PC-3 (cell line): ENCODE results near the gene TRMT2A. TPM values are rescaled to one million over a fixed set of nuclear protein-coding genes. Genes with fewer than 3 reads are reported as not detected.

Source experiments
- ATAC-seq: fragments of 200-7000 bp; cut with Tn5 transposase; 2 replicates; pipeline ENCODE4 v1.9.1; 2020; ENCODE audit warnings: mild to moderate bottlenecking, moderate library complexity
- BruUV-seq: library from RNA; stranded (reverse); fragments of 400-500 nt; replicated peaks from 2 replicates; lab custom pipeline; 2021; lab: Mats Ljungman, UMichigan
- CTCF ChIA-PET: fragments of 300-600 bp; sonication (Branson Sonifier 250); formaldehyde crosslinking; loops from one replicate; lab custom pipeline; 2022; ENCODE audit warnings: antibody characterized with exemption; lab: Charles Lee
- POLR2A ChIA-PET: fragments of 300-600 bp; sonication (Branson Sonifier 250); formaldehyde crosslinking; loops from one replicate; lab custom pipeline; 2022; ENCODE audit warnings: antibody characterized with exemption; ENCODE audit not compliant: unreplicated experiment; lab: Charles Lee
- DNase-seq: peaks from one replicate; pipeline ENCODE4 v3.0.0-alpha.2; 2015
- H2AFZ ChIP-seq: fragments of 300-600 bp; sonication (generic); 2 replicates; pipeline ENCODE4 v1.6.0; 2016; ENCODE audit warnings: antibody characterized with exemption, low read length
- H3F3A ChIP-seq: fragments of 300-600 bp; sonication (generic); one replicate; pipeline ENCODE4 v1.6.0; 2017; ENCODE audit warnings: antibody characterized with exemption, low read length, control low read depth, mild to moderate bottlenecking; ENCODE audit not compliant: unreplicated experiment
- H3K27ac ChIP-seq: fragments of 300-600 bp; sonication (generic); 2 replicates; pipeline ENCODE4 v1.5.1; 2016; ENCODE audit warnings: mild to moderate bottlenecking, low read length
- H3K27me3 ChIP-seq: fragments of 300-600 bp; sonication (generic); 2 replicates; pipeline ENCODE4 v1.6.1; 2016; ENCODE audit warnings: low read length, mixed read lengths
- H3K36me3 ChIP-seq: fragments of 300-600 bp; sonication (generic); 2 replicates; pipeline ENCODE4 v1.6.1; 2016; ENCODE audit warnings: low read depth, mixed run types, low read length, mixed read lengths
- H3K4me1 ChIP-seq: fragments of 300-600 bp; sonication (generic); 2 replicates; pipeline ENCODE4 v1.5.1; 2016; ENCODE audit warnings: low read length; ENCODE audit not compliant: insufficient read depth
- H3K4me2 ChIP-seq: fragments of 300-600 bp; sonication (generic); 2 replicates; pipeline ENCODE4 v1.6.0; 2016; ENCODE audit warnings: low read length
- H3K4me3 ChIP-seq: fragments of 300-600 bp; sonication (generic); 2 replicates; pipeline ENCODE4 v1.5.1; 2016; ENCODE audit warnings: mild to moderate bottlenecking, low read length, mixed read lengths
- H3K79me2 ChIP-seq: fragments of 300-600 bp; sonication (generic); 2 replicates; pipeline ENCODE4 v1.6.1; 2017; ENCODE audit warnings: low read length, mixed read lengths
- H3K9ac ChIP-seq: fragments of 300-600 bp; sonication (generic); 2 replicates; pipeline ENCODE4 v1.6.0; 2016; ENCODE audit warnings: mild to moderate bottlenecking, low read length
- H3K9me2 ChIP-seq: fragments of 300-600 bp; sonication (generic); replicated peaks from 2 replicates; pipeline ENCODE4 v1.6.1; 2016; ENCODE audit warnings: mixed run types, low read length, mixed read lengths
- H3K9me3 ChIP-seq: fragments of 300-600 bp; sonication (generic); 2 replicates; pipeline ENCODE4 v1.6.1; 2016; ENCODE audit warnings: low read length, mixed read lengths
- H4K20me1 ChIP-seq: fragments of 300-600 bp; sonication (generic); 2 replicates; pipeline ENCODE4 v1.6.1; 2016; ENCODE audit warnings: low read length, mixed read lengths
- CTCF ChIP-seq: fragments of 300-600 bp; sonication (generic); conservative IDR thresholded peaks from 2 replicates; pipeline ENCODE4 v1.5.1; 2017; ENCODE audit warnings: antibody characterized with exemption, low read depth, mild to moderate bottlenecking, low read length
- EZH2 ChIP-seq: fragments of 300-600 bp; sonication (generic); IDR thresholded peaks from one replicate; pipeline ENCODE4 v1.6.1; 2017; ENCODE audit warnings: antibody characterized with exemption, mild to moderate bottlenecking, low read length; ENCODE audit not compliant: unreplicated experiment
- EZH2phosphoT487 ChIP-seq: fragments of 300-600 bp; sonication (generic); IDR thresholded peaks from 2 replicates; pipeline ENCODE4 v1.6.1; 2018; ENCODE audit warnings: mild to moderate bottlenecking, antibody characterized with exemption, low read length, borderline replicate concordance
- intact Hi-C: fragments of 100-400 bp; cut with micrococcal nuclease; formaldehyde crosslinking; loops from 2 replicates; pipeline ENCODE4 v1.9.0; 2023
- total RNA-seq: library from RNA; depleted of rRNA; stranded (reverse); fragments of >200 nt; gene quantifications from 2 replicates; pipeline ENCODE4 v1.2.3, GENCODE V29; 2014

TRMT2A gene
- total RNA-seq, 1 experiment from 2014 or later: 62.1 TPM

- DNase-seq (no peak), ATAC-seq (no peak)
- H3K27ac ChIP-seq: no peak overlapping the region
- no peaks in the 10 kb centered on the region for H3K27me3 ChIP-seq
- no peak overlapping the region for H2AFZ ChIP-seq
- BruUV-seq: no TSS peak
- no peak overlapping the region for H3K4me2 ChIP-seq
- H3K9ac ChIP-seq: no peak overlapping the region
- POLR2A ChIA-PET: no interaction called here
- no peaks in the 10 kb centered on the region for H3K9me3 ChIP-seq
- no peak for TF ChIP-seq EZH2phosphoT487
- TF ChIP-seq EZH2: no peak
- TF ChIP-seq CTCF: no peak
- CTCF ChIA-PET: no interaction called here
- peaks cover 40% of the 10 kb centered on the region for H3K79me2 ChIP-seq
- no peaks in the 10 kb centered on the region for H3K9me2 ChIP-seq
- H3F3A ChIP-seq: no peaks in the 10 kb centered on the region
- H3K36me3 ChIP-seq: peaks cover 14% of the 10 kb centered on the region
- no peak overlapping the region for H3K4me3 ChIP-seq
- H4K20me1 ChIP-seq: no peaks in the 10 kb centered on the region
- intact Hi-C loops: no loop called here
- peaks cover 5% of the 10 kb centered on the region for H3K4me1 ChIP-seq
Observed at GRCh38 chr22:20124083-20124787, 7.2 kb upstream of the TRMT2A start.

- peaks cover 14% of the 10 kb centered on the region for H3K36me3 ChIP-seq
- no peak for TF ChIP-seq CTCF
- no peak for TF ChIP-seq EZH2phosphoT487
- TF ChIP-seq EZH2: no peak
- no peak for DNase-seq
- H3K4me3 ChIP-seq: no peak overlapping the region
- no peak for ATAC-seq
- no TSS peak for BruUV-seq
- H4K20me1 ChIP-seq: no peaks in the 10 kb centered on the region
- H3K9me2 ChIP-seq: no peaks in the 10 kb centered on the region
- no peak overlapping the region for H3K9ac ChIP-seq
- no peak overlapping the region for H3K4me2 ChIP-seq
- peaks cover 47% of the 10 kb centered on the region for H3K79me2 ChIP-seq
- no peaks in the 10 kb centered on the region for H3F3A ChIP-seq
- POLR2A ChIA-PET: no interaction called here
- H3K9me3 ChIP-seq: no peaks in the 10 kb centered on the region
- no peak overlapping the region for H2AFZ ChIP-seq
- CTCF ChIA-PET: no interaction called here
- no peak overlapping the region for H3K27ac ChIP-seq
- H3K4me1 ChIP-seq: peaks cover 12% of the 10 kb centered on the region
- H3K27me3 ChIP-seq: no peaks in the 10 kb centered on the region
- intact Hi-C loops: no loop called here
Observed at GRCh38 chr22:20123366-20124082, 6.5 kb upstream of the TRMT2A start.

GRCh38 chr22:20121856-20122415, 4.9 kb upstream of the TRMT2A start:
- intact Hi-C loops: no loop called here
- Histone ChIP-seq H3K4me2 (no peak overlapping the region), H2AFZ (no peak overlapping the region), H3K4me3 (no peak overlapping the region), H3K4me1 (peaks cover 13% of the 10 kb centered on the region), H3K27ac (no peak overlapping the region), H3K9me2 (no peaks in the 10 kb centered on the region), H3F3A (no peaks in the 10 kb centered on the region), H3K79me2 (peaks cover 58% of the 10 kb centered on the region), H3K36me3 (peaks cover 14% of the 10 kb centered on the region), H3K9ac (no peak overlapping the region), H3K9me3 (no peaks in the 10 kb centered on the region), H4K20me1 (no peaks in the 10 kb centered on the region), H3K27me3 (no peaks in the 10 kb centered on the region)
- no TSS peak for BruUV-seq
- POLR2A ChIA-PET: no interaction called here
- ATAC-seq (no peak), DNase-seq (no peak)
- CTCF ChIA-PET: no interaction called here
- no peak for TF ChIP-seq EZH2phosphoT487
- no peak for TF ChIP-seq EZH2
